HG02588 (cell line): ENCODE results near the gene CCDC59.

Source experiments
- ATAC-seq: cut with Tn5 transposase; IDR thresholded peaks from one replicate; pipeline ENCODE4 v1.9.1; 2021; ENCODE audit warnings: mild to moderate bottlenecking, moderate library complexity; ENCODE audit not compliant: unreplicated experiment

The CCDC59 gene

DNA sequence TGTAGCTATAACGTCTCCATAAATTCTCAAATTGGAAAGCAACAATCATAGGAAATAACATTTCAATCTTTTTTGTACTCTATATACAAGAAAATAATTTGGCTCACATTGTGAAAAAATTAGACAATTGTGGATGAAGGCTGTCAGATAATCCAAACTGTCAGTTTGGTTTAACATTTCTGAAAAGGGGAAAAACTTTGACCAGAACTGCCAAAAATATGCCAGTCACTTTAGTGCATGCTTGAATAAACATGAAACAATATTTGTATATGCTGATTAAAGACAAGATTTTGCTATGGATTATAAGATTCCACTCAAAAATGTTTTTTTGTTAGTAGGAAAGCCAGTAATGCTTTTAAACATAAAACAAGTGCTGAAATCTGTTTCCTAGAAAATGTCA is 38.9 kb downstream of the CCDC59 start:
- ATAC-seq: no peak

- no peak for ATAC-seq
Observed at GRCh38 chr12:82314406-82314892, 43.7 kb downstream of the CCDC59 start.
